ENCODE measurements around the gene PIP4K2C.
"Not testable (repeated sequence)": the region's sequence is repeated elsewhere in the genome, so short reads cannot be mapped to it uniquely, and the experiment has no call there.

The PIP4K2C gene

DNA sequence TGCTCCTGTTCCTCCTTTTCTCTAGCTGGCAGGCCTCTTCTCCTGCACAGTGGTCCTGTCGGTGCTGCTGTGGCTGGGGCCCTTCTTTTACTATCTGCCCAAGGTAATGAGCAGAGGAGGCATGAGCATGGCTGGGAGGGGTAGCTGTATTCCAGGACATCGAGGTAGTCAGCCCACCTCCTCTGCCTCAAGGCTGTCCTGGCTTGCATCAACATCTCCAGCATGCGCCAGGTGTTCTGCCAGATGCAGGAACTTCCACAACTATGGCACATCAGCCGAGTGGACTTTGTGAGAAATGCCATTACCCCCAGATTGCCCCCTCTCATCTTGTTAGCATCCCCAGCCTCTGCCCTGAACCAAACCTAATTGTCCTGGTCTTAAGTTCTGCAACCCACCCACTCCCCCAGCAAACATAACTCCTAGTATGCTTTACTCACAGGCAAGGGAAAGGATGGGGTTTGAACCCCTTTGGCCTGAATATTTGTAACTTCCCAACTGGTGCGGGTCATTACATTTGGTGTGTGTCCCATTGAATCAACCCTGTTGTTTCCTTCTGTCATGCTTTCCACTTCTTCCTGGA, 32.9 kb downstream of the PIP4K2C start:
- no peak for DNase-seq

DNA sequence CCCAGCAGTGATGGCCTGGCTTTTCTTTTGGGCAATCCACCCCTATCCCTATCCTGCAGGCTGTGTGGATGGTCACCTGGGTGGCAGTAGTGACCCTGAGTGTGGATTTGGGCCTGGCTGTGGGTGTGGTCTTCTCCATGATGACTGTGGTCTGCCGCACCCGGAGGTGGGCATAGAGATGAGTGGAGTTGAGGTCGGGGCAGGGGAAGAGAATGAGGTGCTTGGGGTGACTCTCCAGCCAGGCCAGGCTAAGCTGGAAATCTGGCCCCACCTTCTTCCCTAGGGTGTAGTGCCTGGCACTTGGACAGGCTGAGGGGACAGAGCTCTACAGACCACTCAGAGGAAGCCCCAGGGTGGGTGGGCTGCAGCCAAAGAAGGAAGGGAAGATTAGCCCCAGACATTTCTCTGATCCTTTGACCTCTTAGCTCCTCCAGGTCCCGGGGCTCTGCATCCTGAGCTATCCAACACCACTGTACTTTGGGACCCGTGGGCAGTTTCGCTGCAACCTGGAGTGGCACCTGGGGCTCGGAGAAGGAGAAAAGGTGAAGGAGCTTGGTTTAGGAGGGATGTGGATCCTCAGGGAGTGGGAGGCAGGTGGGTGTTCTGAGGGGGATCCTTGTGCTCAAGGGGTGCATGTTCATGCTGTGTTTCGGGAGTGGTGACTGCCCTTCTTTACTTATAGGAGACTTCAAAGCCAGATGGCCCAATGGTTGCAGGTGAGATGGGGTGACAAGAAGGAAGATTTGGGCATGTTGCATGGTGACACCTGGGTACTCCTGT, 33.6 kb downstream of the PIP4K2C start:
- no peak for DNase-seq

GRCh38 chr12:57625261-57626032, 34.5 kb downstream of the PIP4K2C start:
- DNase-seq, result no peak

- no peak for DNase-seq
These were observed 35.3 kb downstream of the PIP4K2C start for GRCh38 chr12:57626111-57626920.

DNA sequence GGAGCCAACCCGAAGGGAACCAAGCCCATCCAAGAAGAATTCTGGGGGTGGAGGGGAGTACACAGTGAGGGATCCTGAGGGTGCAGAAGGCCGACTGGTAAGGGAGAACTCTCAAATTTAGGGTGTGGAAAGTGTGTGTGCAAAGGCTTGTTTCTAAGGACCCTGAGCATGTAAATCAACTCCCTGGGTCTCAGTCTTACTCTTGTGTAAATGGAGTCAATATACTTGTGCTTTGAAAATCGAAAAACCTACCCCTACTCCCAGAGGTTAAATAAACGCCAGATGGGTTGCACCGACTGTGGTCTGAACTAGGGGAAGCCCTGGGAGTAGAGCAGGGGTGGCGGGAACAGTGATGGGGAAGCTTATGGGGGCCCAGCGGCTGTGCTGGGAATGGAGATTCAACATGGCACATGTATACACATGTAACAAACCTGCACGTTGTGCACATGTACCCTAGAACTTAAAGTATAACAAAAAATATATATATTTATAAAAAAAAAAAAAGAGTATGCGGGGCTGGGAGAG, 36.0 kb downstream of the PIP4K2C start:
- DNase-seq, result no peak

- DNase-seq, result no peak
These were observed 36.7 kb downstream of the PIP4K2C start for GRCh38 chr12:57627501-57628279.

DNA sequence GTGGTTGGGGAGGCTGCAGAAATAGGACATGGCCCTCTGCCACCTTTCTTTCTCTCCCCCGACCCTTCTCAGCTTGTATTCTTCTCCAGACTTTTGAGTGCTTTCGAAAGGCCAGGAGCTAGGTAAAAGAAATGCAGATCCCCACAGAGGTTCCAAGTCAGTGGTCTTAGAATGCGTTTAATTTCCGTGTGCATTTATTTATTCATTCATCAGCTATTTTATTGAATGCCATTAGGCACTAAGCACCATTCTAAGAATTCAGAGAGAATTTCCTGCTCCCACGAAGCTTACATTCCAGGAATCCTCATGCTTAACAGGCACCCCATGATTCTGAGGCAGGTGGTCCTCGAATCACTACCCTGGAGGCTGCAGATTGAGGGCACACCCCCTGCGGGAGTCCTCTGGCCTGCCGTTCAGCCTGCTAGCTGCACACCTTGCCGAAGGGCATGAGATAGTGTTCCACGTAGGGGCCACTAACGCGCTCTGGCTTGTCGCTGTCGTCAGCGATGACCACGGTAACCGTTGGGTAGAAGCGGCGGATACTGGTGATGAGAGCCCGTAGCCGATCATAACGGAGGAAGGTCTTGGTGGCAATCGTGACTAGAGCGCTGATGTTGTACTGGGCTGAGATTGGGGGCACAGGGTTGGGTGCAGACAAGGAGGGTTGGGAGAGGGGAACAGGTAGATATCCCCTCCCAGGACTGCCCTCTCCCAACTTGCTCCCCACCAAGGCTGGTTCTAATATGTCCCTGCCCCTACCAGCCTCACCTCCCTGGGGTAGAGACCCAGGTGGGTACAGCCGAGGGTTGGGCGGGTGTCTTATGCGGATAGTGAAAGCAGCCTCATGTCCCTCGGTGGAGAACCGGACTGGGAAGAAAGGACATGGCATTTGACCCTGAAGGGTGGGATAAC, 37.5 kb downstream of the PIP4K2C start:
- no peak for DNase-seq

- DNase-seq, result no peak
These were observed 39.0 kb downstream of the PIP4K2C start for GRCh38 chr12:57629897-57630471.

- no peak for DNase-seq
These were observed 40.0 kb downstream of the PIP4K2C start for GRCh38 chr12:57630891-57631433.

DNA sequence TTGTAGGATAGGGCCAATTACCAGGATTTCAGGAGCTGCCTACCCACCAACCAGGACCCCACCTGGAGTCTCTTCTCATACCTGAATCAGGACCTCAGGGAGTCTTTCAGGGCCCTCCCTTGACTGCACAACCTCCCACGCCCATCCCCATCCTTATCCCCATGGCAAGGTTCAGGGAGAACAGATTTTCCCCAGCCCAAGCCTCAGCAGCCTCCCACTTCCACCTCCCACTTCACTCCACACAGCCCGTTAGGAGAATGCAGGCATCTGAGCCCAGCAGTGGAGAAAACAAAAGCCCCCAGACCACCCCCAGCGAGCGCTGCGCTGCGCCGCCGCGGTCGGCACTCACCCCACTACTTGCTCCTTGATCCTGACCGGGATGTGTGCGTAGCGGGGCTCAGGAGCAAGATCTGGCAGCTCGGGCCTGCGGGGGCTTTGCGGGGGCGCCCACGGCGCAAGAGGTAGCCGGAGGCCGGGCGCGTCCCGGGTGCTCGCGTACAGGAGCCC, 40.6 kb downstream of the PIP4K2C start:
- no peak for DNase-seq

GRCh38 chr12:57632073-57632957, 41.3 kb downstream of the PIP4K2C start:
- DNase-seq, result peak; percentile 59

DNA sequence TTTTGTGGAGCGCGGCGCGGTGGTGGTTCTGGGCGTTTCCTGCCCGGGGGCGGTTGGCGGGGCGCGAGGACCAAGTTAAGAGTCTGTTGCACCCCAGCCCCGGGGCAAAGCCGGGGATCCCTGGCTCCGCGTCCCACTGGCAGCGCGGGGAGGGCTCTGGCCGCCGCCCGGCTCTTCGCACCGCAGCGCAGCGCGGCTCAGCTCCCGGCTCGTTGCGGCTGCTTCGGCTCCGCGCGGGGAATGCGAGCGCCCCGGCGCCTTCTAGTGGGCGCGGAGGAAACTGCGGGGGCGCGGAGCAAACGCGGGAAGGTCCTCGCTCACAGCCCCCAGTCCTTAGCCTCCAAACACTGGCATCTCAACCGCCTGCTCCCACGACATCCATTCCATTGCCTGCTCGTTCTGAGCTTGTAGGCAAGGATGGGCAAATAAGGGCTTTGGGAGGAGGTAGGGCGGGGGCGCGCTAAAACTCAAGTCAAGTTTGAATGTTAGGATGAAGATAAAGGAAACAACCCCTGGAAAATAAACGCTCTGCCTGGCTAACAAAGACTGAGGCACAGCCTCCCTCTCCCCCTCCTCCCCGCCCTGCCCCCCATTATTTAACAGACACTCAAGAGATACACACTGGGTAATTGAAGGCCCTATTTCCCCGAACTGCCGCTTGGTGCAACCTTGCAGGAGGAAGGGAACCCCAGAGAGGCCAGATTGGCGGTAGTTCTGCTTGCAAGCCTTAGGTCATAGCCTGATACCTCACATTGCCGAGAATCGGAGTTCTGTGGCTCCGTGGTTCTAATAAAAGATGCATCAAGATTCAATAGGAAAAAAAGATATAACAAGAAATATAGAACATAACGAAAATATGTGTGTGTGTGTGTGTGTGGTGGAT, 42.2 kb downstream of the PIP4K2C start, which contains the start of gene B4GALNT1:
Gene B4GALNT1 (minus strand): TSS at position 244 of the 883 bp plus-strand sequence. CDS start 1,069 bp downstream, outside the sequence.
- DNase-seq, result peak; percentile 89

- not testable (repeated sequence) for DNase-seq
These were observed 45.7 kb downstream of the PIP4K2C start for GRCh38 chr12:57636731-57637130.

GRCh38 chr12:57637364-57637763, 46.4 kb downstream of the PIP4K2C start:
- DNase-seq, result no peak

- DNase-seq, result no peak
These were observed 47.1 kb downstream of the PIP4K2C start for GRCh38 chr12:57638096-57638495.

DNA sequence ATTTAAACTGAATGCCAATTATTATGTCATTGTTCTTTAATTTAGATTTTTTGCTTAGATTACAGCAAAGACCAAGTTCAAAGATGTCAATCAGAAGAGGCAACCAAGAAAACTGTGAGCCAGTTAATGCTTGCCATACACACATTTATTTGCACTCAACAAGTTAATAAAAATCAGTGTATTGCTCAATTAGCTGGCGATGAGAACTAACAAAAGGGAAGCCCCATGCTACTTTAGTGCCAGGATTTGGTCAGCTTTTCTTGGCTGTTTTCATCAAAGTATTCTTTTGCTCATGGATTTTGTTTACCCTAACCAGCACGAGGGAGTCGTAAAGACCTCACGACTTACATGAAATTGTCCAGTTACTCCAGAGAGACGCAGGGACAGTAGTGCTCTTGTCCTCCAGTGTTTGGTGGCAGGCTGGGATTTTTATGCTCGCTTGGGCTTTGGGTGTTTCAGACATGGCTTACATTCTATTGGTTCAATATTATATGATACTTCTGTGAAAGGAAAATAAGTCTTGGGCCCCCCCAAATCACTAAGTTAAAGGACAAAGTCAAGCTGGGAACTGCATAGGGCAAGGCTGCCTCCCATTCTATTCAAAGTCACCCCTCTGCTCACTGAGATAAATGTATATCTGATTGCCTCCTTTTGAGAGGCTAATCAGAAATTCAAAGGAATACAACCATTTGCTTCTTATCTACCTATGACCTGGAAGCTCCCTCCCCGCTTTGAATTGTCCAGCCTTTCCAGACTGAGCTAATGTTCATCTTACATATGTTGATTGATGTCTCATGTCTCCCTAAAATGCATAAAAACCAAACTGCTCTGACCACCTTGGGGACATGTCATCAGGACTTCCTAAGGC, 49.4 kb downstream of the PIP4K2C start:
- no peak for DNase-seq

Data from NCI-H345 (cell line).